Upper lobe of left lung (tissue), 6 donors: ENCODE measurements around the gene TM4SF18. TPM values are rescaled to one million over a fixed set of nuclear protein-coding genes. Genes with fewer than 3 reads are reported as not detected.
A peak's percentile ranks its signal among the peaks of the same experiment; 100 is the strongest.

Experiments used
- ATAC-seq, 2 donors: fragments of 200-7000 bp; cut with Tn5 transposase; one replicate each; pipeline ENCODE4 v1.9.1; 2022; ENCODE audit warnings: mild to moderate bottlenecking in 2 of 2, moderate library complexity in 2 of 2; ENCODE audit not compliant: low FRiP score in 2 of 2
- DNase-seq, 2 donors: peaks; one replicate each; pipeline ENCODE4 v3.0.0-alpha.2; 2019 to 2020
- H3K27ac ChIP-seq, 4 donors: fragments of 200-600 bp; sonication (generic); one replicate each; pipeline ENCODE4 v1.5.1; 2016 to 2019
- H3K27me3 ChIP-seq, 4 donors: fragments of 200-600 bp; sonication (generic); one replicate each; pipeline ENCODE4 v1.5.1; 2017 to 2019
- H3K36me3 ChIP-seq, 4 donors: fragments of 200-600 bp; sonication (generic); one replicate each; pipeline ENCODE4 v1.5.1; 2016 to 2019
- H3K4me1 ChIP-seq, 4 donors: fragments of 200-600 bp; sonication (generic); one replicate each; pipeline ENCODE4 v1.5.1; 2018 to 2019
- H3K4me3 ChIP-seq, 4 donors: fragments of 200-600 bp; sonication (generic); one replicate each; pipeline ENCODE4 v1.5.1; 2017 to 2019; ENCODE audit warnings: mild to moderate bottlenecking in 2 of 4, moderate library complexity in 1 of 4
- H3K9me3 ChIP-seq, 4 donors: fragments of 200-600 bp; sonication (generic); one replicate each; pipeline ENCODE4 v1.5.1; 2018 to 2019
- CTCF ChIP-seq, 6 experiments: fragments of 450-650 bp in 4 of 6; fragments of 200-600 bp in 2 of 6; sonication (generic) in 2 of 6; IDR thresholded peaks; one replicate each; pipeline ENCODE4 v1.5.1; 2016 to 2019; ENCODE audit warnings: antibody characterized with exemption in 6 of 6
- EP300 ChIP-seq, 4 donors: sonication (generic); formaldehyde crosslinking; IDR thresholded peaks; one replicate each; pipeline ENCODE4 v1.5.1; 2017; ENCODE audit warnings: antibody characterized with exemption in 4 of 4, control low read depth in 2 of 4
- POLR2A ChIP-seq, 4 donors: fragments of 450-650 bp; IDR thresholded peaks; one replicate each; pipeline ENCODE4 v1.5.1; 2016 to 2017; ENCODE audit warnings: antibody characterized with exemption in 4 of 4, mild to moderate bottlenecking in 2 of 4
- POLR2AphosphoS5 ChIP-seq, 2 donors: sonication (generic); formaldehyde crosslinking; IDR thresholded peaks; one replicate each; pipeline ENCODE4 v1.5.1; 2017; ENCODE audit warnings: antibody characterized with exemption in 2 of 2
- WGBS, 2 donors: methylation state at CpG; one replicate each; pipeline ENCODE4 v1.1.5; 2017 to 2018; 5-methylcytosine and 5-hydroxymethylcytosine counted together
- total RNA-seq, 6 donors: library from RNA; depleted of rRNA in 4 of 6; stranded (reverse); fragments of >200 nt in 4 of 6; gene quantifications; one replicate each; pipeline versions ENCODE4 v1.1.0 to v1.2.1, GENCODE V29; 2016 to 2021
- donor health status: DM: no; HTN: no; CAD: no; lungs with moderate emphysema.
- donor health status: DM: no; HTN: yes; CAD: no; lungs with severe emphysema.

Gene TM4SF18
- total RNA-seq, 6 donors from 2014 or later = 0.55 to 16.6 (median 2.5) TPM

- Histone ChIP-seq H3K4me1 (no peaks in the 10 kb centered on the region), H3K4me3 (no peak overlapping the region), H3K36me3 (no peaks in the 10 kb centered on the region), H3K27ac (no peak overlapping the region), H3K27me3 (no peaks in the 10 kb centered on the region), H3K9me3 (no peaks in the 10 kb centered on the region)
- DNase-seq (no peak), ATAC-seq (no peak)
- no peak for TF ChIP-seq EP300 (IDR thresholded peaks at IDR 0.05)
- TF ChIP-seq POLR2AphosphoS5 (IDR thresholded peaks at IDR 0.05) = no peak
- TF ChIP-seq POLR2A (IDR thresholded peaks at IDR 0.05) = no peak
- 87 to 93% methylated on average over 5 of the region's 5 CpGs for WGBS, 2 donors
Measured at GRCh38 chr3:149362366-149362765, 28.9 kb upstream of the TM4SF18 start.

- 75 to 93% methylated on average over 4 of the region's 4 CpGs for WGBS, 2 donors
- Histone ChIP-seq H3K27me3 (no peaks in the 10 kb centered on the region), H3K4me1 (peaks cover 0 to 14% (median 0%) of the 10 kb centered on the region in 4 donors), H3K36me3 (no peaks in the 10 kb centered on the region), H3K4me3 (no peak overlapping the region), H3K9me3 (no peaks in the 10 kb centered on the region), H3K27ac (no peak overlapping the region)
- TF ChIP-seq EP300 (IDR thresholded peaks at IDR 0.05) (no peak), CTCF (IDR thresholded peaks at IDR 0.05) (no peak), POLR2AphosphoS5 (IDR thresholded peaks at IDR 0.05) (no peak), POLR2A (IDR thresholded peaks at IDR 0.05) (no peak)
- ATAC-seq (no peak), DNase-seq (no peak)
Measured at GRCh38 chr3:149356630-149357029, 23.2 kb upstream of the TM4SF18 start.

- 45 to 63% methylated on average over 6 of the region's 6 CpGs for WGBS, 2 donors
- no peak for DNase-seq
- TF ChIP-seq CTCF (IDR thresholded peaks at IDR 0.05) (no peak), POLR2A (IDR thresholded peaks at IDR 0.05) (no peak), EP300 (IDR thresholded peaks at IDR 0.05) (no peak), POLR2AphosphoS5 (IDR thresholded peaks at IDR 0.05) (no peak)
- Histone ChIP-seq H3K9me3 (no peaks in the 10 kb centered on the region), H3K36me3 (no peaks in the 10 kb centered on the region), H3K4me1 (peaks cover 0 to 14% (median 0%) of the 10 kb centered on the region in 4 donors), H3K4me3 (no peak overlapping the region), H3K27me3 (no peaks in the 10 kb centered on the region), H3K27ac (no peak overlapping the region)
- ATAC-seq = no peak
Measured at GRCh38 chr3:149356044-149356592, 22.7 kb upstream of the TM4SF18 start.

GRCh38 chr3:149353581-149354184 lies 20.2 kb upstream of the TM4SF18 start:
- TF ChIP-seq EP300 (IDR thresholded peaks at IDR 0.05) = no peak
- TF ChIP-seq CTCF (IDR thresholded peaks at IDR 0.05) = no peak
- TF ChIP-seq POLR2A (IDR thresholded peaks at IDR 0.05) = no peak
- no peak for TF ChIP-seq POLR2AphosphoS5 (IDR thresholded peaks at IDR 0.05)
- no peak for ATAC-seq
- H3K36me3 ChIP-seq = no peaks in the 10 kb centered on the region
- H3K4me1 ChIP-seq = peaks cover 0 to 14% (median 0%) of the 10 kb centered on the region in 4 donors
- H3K27ac ChIP-seq = peak overlapping the region in 1 of 4 donors; percentile 11
- H3K27me3 ChIP-seq = no peaks in the 10 kb centered on the region
- H3K9me3 ChIP-seq = no peaks in the 10 kb centered on the region
- no peak for DNase-seq
- no peak overlapping the region for H3K4me3 ChIP-seq
- WGBS, 2 donors = 47 to 71% methylated on average over 1 of the region's 1 CpG

- peak; percentile 85 to 93 for ATAC-seq
- TF ChIP-seq POLR2A (IDR thresholded peaks at IDR 0.05) (no peak), CTCF (IDR thresholded peaks at IDR 0.05) (peak; percentile 65 to 80 (median 74))
- Histone ChIP-seq H3K4me1 (peaks cover 0 to 14% (median 0%) of the 10 kb centered on the region in 4 donors), H3K36me3 (no peaks in the 10 kb centered on the region), H3K4me3 (no peak overlapping the region), H3K27ac (peak overlapping the region in 3 of 4 donors; percentile 2 to 19 (median 12)), H3K9me3 (no peaks in the 10 kb centered on the region), H3K27me3 (no peaks in the 10 kb centered on the region)
- WGBS, 2 donors = 42 to 51% methylated on average over 6 to 7 of the region's 7 CpGs
- DNase-seq = peak; percentile 67 to 77
Measured at GRCh38 chr3:149352556-149352955, 19.1 kb upstream of the TM4SF18 start.
